Pancreas (tissue), 10 donors: ENCODE measurements around the gene URM1. TPM values are rescaled to one million over a fixed set of nuclear protein-coding genes. Genes with fewer than 3 reads are reported as not detected.

ENCODE experiments used
- ATAC-seq, 4 donors: fragments of 200-7000 bp; cut with Tn5 transposase; one replicate each; pipeline versions ENCODE4 v1.8.0 to v1.9.1; 2020; ENCODE audit warnings: mild to moderate bottlenecking in 4 of 4, moderate library complexity in 4 of 4
- DNase-seq, 6 donors: peaks; one replicate each; pipeline ENCODE4 v3.0.0-alpha.2; 2020
- FAIRE-seq: peaks from 2 replicates; lab custom pipeline; 2012; peaks lifted over from hg19 to GRCh38; lab: Jason Lieb, UNC
- H3K27ac ChIP-seq, 4 donors: fragments of 200-600 bp; sonication (generic); 1 replicate in 3 of 4; 2 replicates in 1 of 4; pipeline versions ENCODE4 v1.5.0 to v1.8.0; 2020
- H3K27me3 ChIP-seq, 4 donors: fragments of 200-600 bp; one replicate each; pipeline ENCODE4 v1.8.0; 2021
- H3K36me3 ChIP-seq, 3 donors: fragments of 200-600 bp; sonication (generic) in 1 of 3; one replicate each; pipeline versions ENCODE4 v1.5.0 to v1.8.0; 2020 to 2021
- H3K4me1 ChIP-seq, 3 donors: fragments of 200-600 bp; one replicate each; pipeline ENCODE4 v1.8.0; 2021
- H3K4me3 ChIP-seq, 4 donors: fragments of 200-600 bp; sonication (generic) in 2 of 4; one replicate each; pipeline versions ENCODE4 v1.5.0 to v1.8.0; 2020 to 2021
- H3K9me3 ChIP-seq, 4 donors: fragments of 200-600 bp; one replicate each; pipeline ENCODE4 v1.8.0; 2021
- CTCF ChIP-seq, 4 donors: fragments of 200-600 bp; sonication (generic) in 3 of 4; IDR thresholded peaks; one replicate each; pipeline versions ENCODE4 v1.5.0 to v1.8.0; 2021; ENCODE audit warnings: antibody characterized with exemption in 4 of 4
- WGBS, 2 donors: extraction: QIAGEN DNeasy Blood & Tissue Kit; methylation state at CpG; one replicate each; pipeline ENCODE4 v1.1.7; 2013; 5-methylcytosine and 5-hydroxymethylcytosine counted together
- intact Hi-C, 3 donors: fragments of 100-400 bp; cut with DNase I; formaldehyde crosslinking; loops; one replicate each; pipeline versions ENCODE4 v1.11.1 to v1.14.2; 2022
- polyA plus RNA-seq, 2 donors: library from polyadenylated mRNA; stranded (reverse); fragments of 200-250 nt; gene quantifications; one replicate each; pipeline ENCODE4 v1.2.3, GENCODE V29; 2013
- total RNA-seq, 6 donors: library from RNA; stranded (reverse); fragmentation: NEBNext Ultra II Directional in 4 of 6; extraction: Animal tissue kit (Norgen Biotek cat#: 25700) in 4 of 6; gene quantifications; one replicate each; pipeline versions ENCODE4 v1.2.1 to v1.2.4, GENCODE V29; 2021 to 2023
- donor health status: healthy with polysubstance abuse.
- donor health status: DM: no; HTN: no; CAD: no; lungs with moderate emphysema.
- donor health status: DM: no; HTN: no; CAD: no.
- donor health status: control.
- donor health status: control.
- donor health status: Bipolar disorder and iron deficiency.
- donor health status: DM: yes; HTN: yes; CAD: no.
- donor health status: DM: no; HTN: no; CAD: no.
- donor health status: DM: no; HTN: no; CAD: no.
- donor health status: DM: yes; HTN: yes; CAD: no.

Gene URM1
- total and polyA plus RNA-seq, 8 donors, result 18.5 to 46.1 (median 33.4) TPM

GRCh38 chr9:128383007-128383753 lies 12.0 kb downstream of the URM1 start:
- no peak for DNase-seq
- ATAC-seq, result peak in 3 of 4 donors; percentile 27 to 68 (median 65)
- intact Hi-C loops, result no loop called here
- no peaks in the 10 kb centered on the region for H3K27me3 ChIP-seq
- no peak overlapping the region for H3K27ac ChIP-seq
- no peak overlapping the region for H3K4me3 ChIP-seq
- no peaks in the 10 kb centered on the region for H3K9me3 ChIP-seq
- no peak for TF ChIP-seq CTCF (IDR thresholded peaks at IDR 0.05)
- FAIRE-seq, result no peak
- peaks cover 0 to 25% (median 5%) of the 10 kb centered on the region in 3 donors for H3K36me3 ChIP-seq
- H3K4me1 ChIP-seq, result no peaks in the 10 kb centered on the region
- WGBS, 2 donors, result 86 to 88% methylated on average over 9 of the region's 9 CpGs

GRCh38 chr9:128383791-128384190 lies 12.6 kb downstream of the URM1 start:
- Histone ChIP-seq H3K4me3 (no peak overlapping the region), H3K27ac (no peak overlapping the region), H3K36me3 (peaks cover 0 to 26% (median 5%) of the 10 kb centered on the region in 3 donors), H3K27me3 (no peaks in the 10 kb centered on the region), H3K4me1 (no peaks in the 10 kb centered on the region), H3K9me3 (no peaks in the 10 kb centered on the region)
- ATAC-seq (peak in 2 of 4 donors; percentile 44 to 65), DNase-seq (no peak), FAIRE-seq (no peak)
- intact Hi-C loops, result no loop called here
- no peak for TF ChIP-seq CTCF (IDR thresholded peaks at IDR 0.05)
- 92 to 94% methylated on average over 8 of the region's 8 CpGs for WGBS, 2 donors

DNA sequence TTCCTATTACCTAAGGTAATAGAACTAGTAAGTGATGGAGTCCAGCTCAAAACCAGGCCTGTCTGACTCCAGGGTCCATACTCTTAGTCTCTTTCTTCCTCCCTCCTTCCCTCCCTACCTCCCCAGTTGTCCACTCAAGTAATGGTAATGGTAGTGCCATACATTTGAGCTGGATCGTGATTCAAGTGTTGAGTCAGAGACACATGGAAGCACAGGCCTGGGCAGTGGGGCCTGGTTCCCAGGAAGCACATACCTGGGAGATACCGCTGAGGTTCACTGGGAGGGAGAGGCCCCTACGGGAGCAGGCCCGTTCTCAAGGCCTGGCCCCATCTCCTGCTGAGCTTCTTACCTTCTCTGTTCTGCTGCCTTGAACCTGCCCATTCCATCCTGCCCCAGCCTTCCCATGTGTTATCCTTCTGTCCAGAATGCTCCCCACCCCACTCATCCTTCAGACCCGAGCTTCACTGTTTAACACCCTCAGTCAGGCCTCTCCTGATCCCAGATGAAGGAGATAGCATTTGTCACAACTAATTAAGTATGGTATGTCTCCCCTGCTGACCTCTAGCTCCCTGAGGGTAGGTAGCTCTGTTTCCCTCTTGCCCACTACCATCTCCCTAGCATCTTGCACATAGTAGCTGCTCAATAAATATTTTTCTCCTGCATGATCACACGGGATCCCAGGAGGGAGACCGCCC lies 13.8 kb downstream of the URM1 start:
- no peak for FAIRE-seq

DNA sequence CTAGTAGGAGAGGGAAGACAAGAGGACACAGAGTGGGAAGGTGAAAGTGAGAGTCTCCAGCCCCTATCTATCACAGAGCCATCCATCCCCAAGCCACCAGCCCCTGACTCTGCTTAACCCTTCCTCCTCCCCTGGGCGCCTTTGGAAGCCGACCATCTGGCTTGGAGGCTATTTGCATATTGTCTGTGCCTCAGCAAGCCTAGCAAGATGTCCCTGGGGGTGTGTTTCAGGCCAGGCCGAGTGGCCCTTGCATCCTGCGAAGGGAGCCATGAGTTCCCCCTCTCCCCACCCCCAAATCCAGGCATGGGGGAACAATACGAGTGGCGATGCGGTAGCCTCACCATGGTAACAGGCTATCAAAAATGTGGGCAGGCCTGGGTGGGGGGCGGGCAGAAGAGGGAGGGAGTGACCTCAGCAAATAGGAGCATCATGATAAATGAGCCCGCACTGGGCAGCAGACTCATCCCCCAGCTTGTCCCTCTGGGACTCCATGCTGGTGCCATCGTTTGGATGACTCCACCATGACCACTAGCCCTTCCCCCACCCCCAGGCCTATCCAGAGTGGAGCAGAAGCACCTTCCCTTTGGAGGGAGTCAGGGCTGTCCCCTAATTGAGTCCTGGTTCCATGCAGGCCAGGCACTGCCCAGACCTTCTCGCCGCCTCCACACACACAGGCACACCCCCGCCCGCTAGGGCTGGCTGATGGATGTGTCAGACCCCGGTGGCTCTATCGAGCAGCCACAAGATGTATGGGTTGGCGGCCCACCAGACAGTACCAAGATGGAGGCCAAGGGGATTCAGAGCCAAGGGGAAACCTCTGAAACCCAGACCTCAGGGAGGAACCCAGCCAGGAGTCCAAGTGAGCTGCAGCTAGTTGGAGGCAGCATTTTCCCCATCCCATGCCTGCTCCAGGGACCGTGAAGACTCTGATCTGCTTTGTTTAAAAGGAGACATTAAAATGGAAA lies 14.6 kb downstream of the URM1 start:
- no peaks in the 10 kb centered on the region for H3K4me1 ChIP-seq
- DNase-seq (no peak), FAIRE-seq (no peak), ATAC-seq (no peak)
- H3K27ac ChIP-seq, result no peak overlapping the region
- intact Hi-C loops, result no loop called here
- peaks cover 0 to 29% (median 15%) of the 10 kb centered on the region in 3 donors for H3K36me3 ChIP-seq
- 82 to 90% methylated on average over 18 of the region's 18 CpGs for WGBS, 2 donors
- H3K27me3 ChIP-seq, result no peaks in the 10 kb centered on the region
- H3K9me3 ChIP-seq, result no peaks in the 10 kb centered on the region
- no peak overlapping the region for H3K4me3 ChIP-seq
- TF ChIP-seq CTCF (IDR thresholded peaks at IDR 0.05), result no peak

More for the DNA sequence above, 13.8 kb downstream of the URM1 start:
- intact Hi-C loops, result no loop called here
- Histone ChIP-seq H3K36me3 (peaks cover 0 to 29% (median 15%) of the 10 kb centered on the region in 3 donors), H3K4me1 (no peaks in the 10 kb centered on the region), H3K27me3 (no peaks in the 10 kb centered on the region), H3K4me3 (no peak overlapping the region), H3K27ac (no peak overlapping the region), H3K9me3 (no peaks in the 10 kb centered on the region)
- DNase-seq (no peak), ATAC-seq (no peak)
- 90 to 95% methylated on average over 7 of the region's 7 CpGs for WGBS, 2 donors
- no peak for TF ChIP-seq CTCF (IDR thresholded peaks at IDR 0.05)
